ENCODE measurements around the gene SERINC5. TPM values are rescaled to one million over a fixed set of nuclear protein-coding genes. Genes with fewer than 3 reads are reported as not detected.

Gene SERINC5
- 4.9 and 7.8 TPM in 2 replicates for total RNA-seq

GRCh38 chr5:80255811-80256712 lies at the start of gene SERINC5:
TSS of gene SERINC5 (minus strand) at chr5:80256048. CDS start at chr5:80255922, 126 bp downstream.

Other genes starting within 250 kb of the SERINC5 start
- gene THBS4, start 220.7 kb downstream of the SERINC5 start, total RNA-seq, result 0.16 TPM in 1 of 2 replicates, not detected in the other
- not detected in 2 replicates for gene SPZ1, start 64.0 kb upstream of the SERINC5 start, total RNA-seq
- 11.9 and 17.8 TPM in 2 replicates for gene ZFYVE16, start 152.0 kb upstream of the SERINC5 start, total RNA-seq
- gene FAM151B, start 232.1 kb upstream of the SERINC5 start, total RNA-seq, result 5.4 and 5.7 TPM in 2 replicates